Measurements from ENCODE around the gene TBR1.

- TF ChIP-seq, protein P1, sequence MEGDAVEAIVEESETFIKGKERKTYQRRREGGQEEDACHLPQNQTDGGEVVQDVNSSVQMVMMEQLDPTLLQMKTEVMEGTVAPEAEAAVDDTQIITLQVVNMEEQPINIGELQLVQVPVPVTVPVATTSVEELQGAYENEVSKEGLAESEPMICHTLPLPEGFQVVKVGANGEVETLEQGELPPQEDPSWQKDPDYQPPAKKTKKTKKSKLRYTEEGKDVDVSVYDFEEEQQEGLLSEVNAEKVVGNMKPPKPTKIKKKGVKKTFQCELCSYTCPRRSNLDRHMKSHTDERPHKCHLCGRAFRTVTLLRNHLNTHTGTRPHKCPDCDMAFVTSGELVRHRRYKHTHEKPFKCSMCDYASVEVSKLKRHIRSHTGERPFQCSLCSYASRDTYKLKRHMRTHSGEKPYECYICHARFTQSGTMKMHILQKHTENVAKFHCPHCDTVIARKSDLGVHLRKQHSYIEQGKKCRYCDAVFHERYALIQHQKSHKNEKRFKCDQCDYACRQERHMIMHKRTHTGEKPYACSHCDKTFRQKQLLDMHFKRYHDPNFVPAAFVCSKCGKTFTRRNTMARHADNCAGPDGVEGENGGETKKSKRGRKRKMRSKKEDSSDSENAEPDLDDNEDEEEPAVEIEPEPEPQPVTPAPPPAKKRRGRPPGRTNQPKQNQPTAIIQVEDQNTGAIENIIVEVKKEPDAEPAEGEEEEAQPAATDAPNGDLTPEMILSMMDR (IDR thresholded peaks at IDR 0.05) = no peak
- TF ChIP-seq POLR2AphosphoS5 (IDR thresholded peaks at IDR 0.05; ENCODE audit: insufficient read depth in 1 of 2, low read depth in 1 of 2) (no peak), POLR2A (IDR thresholded peaks at IDR 0.05) (no peak)
These were observed 9.0 kb downstream of the TBR1 start for GRCh38 chr2:161424891-161425727.

Data from vagina (tissue), 2 donors.